KOPT-K1 (cell line): Measurements from ENCODE around the gene TMEM11.
"Not testable (repeated sequence)": the region's sequence is repeated elsewhere in the genome, so short reads cannot be mapped to it uniquely, and the experiment has no call there.

Experiments
- H3K27ac ChIP-seq: fragments of 200-600 bp; sonication (generic); 2 replicates; pipeline ENCODE4 v1.5.1; 2016; ENCODE audit warnings: antibody characterized with exemption, mild to moderate bottlenecking, low read depth, low read length; ENCODE audit not compliant: poor library complexity, severe bottlenecking
- H3K36me3 ChIP-seq: fragments of 200-600 bp; sonication (generic); 2 replicates; pipeline ENCODE4 v1.5.1; 2017; ENCODE audit warnings: antibody characterized with exemption, mild to moderate bottlenecking, low read length, moderate library complexity; ENCODE audit not compliant: insufficient read depth
- H3K9me3 ChIP-seq: fragments of 200-600 bp; sonication (generic); 2 replicates; pipeline ENCODE4 v1.5.1; 2017; ENCODE audit warnings: antibody characterized with exemption, low read length, mild to moderate bottlenecking; ENCODE audit not compliant: insufficient read depth, poor library complexity, severe bottlenecking

Gene TMEM11

DNA sequence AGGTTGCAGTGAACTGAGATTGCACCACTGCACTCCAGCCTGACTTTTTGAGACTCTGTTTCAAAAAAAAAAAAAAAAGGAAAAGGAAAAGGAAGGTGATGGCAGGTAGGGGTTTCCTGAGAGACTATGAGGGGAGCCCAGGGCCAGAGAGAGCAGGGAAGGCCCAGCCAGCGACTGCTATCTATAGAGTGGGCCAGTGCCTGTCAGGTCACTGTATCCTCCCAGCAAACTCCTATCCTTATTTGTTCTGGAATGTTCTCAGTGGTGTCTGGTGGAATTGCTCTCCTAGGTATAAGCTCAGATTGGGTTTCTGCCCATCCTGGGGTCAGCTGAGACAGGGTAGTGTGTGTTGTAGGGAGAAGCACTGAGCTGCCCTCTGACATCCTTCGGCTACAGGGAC lies 14.9 kb upstream of the TMEM11 start:
- no peaks in the 10 kb centered on the region for H3K9me3 ChIP-seq
- H3K36me3 ChIP-seq: no peaks in the 10 kb centered on the region
- H3K27ac ChIP-seq: no peak overlapping the region

DNA sequence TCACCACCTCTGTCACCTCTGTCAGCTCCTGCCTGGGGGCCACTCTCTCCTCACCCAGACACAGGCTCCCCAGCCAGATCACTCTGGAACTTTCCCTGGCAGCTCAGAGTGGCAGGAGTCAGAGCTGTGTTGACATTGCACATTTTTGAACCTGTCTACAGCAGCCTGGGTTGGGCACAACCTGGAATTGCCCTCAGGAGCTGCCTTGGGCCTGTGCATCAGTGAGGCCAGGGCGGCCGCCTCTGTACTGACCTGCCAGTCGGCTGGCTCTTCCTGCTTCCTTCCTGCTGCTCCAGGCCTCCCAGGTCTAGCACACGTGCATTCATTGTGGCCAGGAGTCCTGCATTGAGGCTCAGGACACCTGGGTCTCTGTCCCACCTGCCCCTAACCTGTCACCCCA lies 14.2 kb upstream of the TMEM11 start:
- peaks cover 5% of the 10 kb centered on the region; the same call in 1 of the 2 replicates for H3K36me3 ChIP-seq
- H3K9me3 ChIP-seq: no peaks in the 10 kb centered on the region
- no peak overlapping the region for H3K27ac ChIP-seq

DNA sequence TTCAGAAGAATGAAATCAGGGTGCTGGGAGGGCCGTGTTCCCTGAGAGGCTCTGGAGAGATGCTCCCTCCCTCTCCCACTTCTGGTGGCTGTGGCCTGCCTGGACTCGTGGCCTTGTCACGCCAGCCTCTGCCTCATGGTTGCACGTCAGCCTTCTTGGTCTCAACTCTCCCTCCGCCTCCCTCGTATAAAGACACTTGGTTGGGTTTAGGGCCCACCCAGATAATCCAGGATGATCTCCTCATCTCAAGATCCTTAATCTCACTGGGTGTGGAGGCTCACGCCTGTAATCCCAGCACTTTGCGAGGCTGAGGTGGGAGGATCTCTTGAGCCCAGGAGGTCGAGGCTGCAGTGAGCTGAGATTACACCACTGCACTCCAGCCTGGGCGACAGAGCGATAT lies 13.3 kb upstream of the TMEM11 start:
- H3K36me3 ChIP-seq: peaks cover 13% of the 10 kb centered on the region; the same call in 1 of the 2 replicates
- H3K9me3 ChIP-seq, H3K27ac ChIP-seq: not testable (repeated sequence)

DNA sequence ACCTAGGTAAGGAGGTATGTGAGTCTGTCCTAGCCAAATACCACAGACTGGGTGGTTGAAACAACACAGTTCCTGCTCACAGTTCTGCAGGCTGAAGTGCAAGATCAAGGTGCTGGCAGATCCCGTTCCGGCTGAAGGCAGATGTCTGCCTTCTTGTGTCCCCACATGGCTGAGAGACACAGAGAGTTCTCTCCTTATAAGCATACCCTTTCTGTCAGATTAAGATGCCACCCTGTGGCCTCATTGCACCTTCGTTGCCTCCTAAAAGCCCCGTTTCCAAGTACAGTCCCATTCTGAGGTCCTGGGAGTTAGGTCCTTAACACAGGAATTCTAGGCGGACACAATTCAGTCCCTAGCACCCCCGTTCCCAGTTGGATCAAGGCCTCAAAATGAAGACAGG lies 9.1 kb upstream of the TMEM11 start:
- Histone ChIP-seq H3K27ac (no peak overlapping the region), H3K36me3 (peaks cover 42% of the 10 kb centered on the region), H3K9me3 (no peaks in the 10 kb centered on the region)

DNA sequence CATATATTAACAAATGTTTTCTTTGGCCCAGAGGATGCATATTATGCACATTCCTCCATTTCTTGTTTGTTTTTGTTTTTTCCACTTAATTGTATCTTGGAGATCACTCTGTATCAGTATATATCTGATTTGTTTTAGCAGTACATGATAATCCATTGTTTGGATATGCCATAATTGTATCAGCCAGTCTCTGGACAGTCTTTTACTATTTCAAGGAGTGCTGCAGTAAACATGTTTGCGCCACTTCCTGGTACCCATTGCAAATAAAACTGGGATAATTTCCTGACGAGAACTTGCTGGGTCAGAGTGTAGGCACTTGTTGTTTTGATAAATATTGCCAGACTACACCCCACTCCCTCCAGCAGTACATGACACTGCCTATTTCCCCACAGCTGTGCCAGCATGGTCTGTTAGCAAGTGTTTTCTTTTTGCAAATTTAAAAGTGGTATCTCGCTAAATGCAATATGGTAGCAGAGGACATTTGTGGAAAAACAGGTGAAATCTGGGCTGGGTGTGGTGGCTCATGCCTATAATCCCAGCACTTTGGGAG lies 4.9 kb upstream of the TMEM11 start:
- Histone ChIP-seq H3K27ac (no peak overlapping the region), H3K36me3 (peaks cover 59% of the 10 kb centered on the region), H3K9me3 (no peaks in the 10 kb centered on the region)

DNA sequence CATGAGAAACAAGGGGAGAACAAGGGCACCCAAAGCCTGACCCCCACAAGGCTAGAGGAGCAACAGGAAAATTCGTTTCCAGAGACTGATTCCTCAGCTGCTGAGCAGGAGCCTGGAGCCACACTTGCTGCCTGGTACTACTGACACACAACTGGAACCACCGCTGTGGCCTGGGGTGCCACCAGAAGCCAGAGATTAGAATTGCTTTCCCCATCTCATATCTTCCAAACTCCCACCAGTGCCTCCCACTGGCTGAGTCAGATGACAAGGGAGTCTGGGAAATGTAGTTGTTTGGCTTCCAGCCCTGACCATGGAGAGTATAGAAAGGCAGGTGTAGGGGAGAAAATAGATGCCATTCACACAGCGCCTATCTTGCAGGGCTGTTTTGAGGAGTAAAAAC lies 4.1 kb upstream of the TMEM11 start:
- no peak overlapping the region for H3K27ac ChIP-seq
- peaks cover 55% of the 10 kb centered on the region for H3K36me3 ChIP-seq
- H3K9me3 ChIP-seq: no peaks in the 10 kb centered on the region

DNA sequence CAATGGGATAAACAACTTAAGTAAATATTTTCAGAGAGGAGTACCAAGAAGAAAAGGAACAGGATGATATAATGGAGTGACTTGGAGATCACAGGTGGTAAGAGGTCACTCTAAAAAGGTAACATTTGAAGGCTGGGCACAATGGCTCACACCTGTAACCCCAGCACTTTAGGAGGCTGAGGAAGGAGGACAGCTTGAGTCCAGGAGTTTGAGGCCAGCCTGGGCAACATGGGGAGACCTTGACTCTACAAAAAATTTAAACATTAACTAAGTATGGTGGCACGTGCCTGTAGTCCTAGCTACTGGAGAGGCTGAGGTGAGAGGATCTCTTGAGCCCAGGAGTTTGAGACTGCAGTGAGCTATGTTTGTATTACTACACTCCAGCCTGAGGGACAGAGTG lies 3.4 kb upstream of the TMEM11 start:
- Histone ChIP-seq H3K9me3 (no peaks in the 10 kb centered on the region), H3K27ac (no peak overlapping the region), H3K36me3 (peaks cover 47% of the 10 kb centered on the region)

DNA sequence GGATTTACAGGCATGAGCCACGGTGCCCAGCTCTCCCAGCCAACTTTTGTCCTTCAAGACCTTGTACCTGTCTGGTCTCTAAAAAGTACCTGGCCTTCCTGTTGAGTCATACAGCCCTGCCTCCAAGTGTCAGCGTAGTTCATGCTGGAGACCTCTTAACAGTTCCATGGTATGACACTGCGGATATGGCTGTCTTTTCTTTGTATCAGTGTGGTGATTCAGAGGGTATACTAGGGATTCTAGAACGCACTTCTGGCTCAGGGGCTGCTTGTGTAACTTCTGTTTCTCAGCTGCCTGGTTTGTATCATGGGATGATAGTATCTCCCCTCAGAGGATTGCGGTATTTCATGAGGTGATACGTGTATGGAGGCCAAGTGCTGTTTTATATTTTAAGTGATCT lies 2.0 kb upstream of the TMEM11 start:
- no peak overlapping the region for H3K27ac ChIP-seq
- peaks cover 44% of the 10 kb centered on the region for H3K36me3 ChIP-seq
- H3K9me3 ChIP-seq: no peaks in the 10 kb centered on the region

DNA sequence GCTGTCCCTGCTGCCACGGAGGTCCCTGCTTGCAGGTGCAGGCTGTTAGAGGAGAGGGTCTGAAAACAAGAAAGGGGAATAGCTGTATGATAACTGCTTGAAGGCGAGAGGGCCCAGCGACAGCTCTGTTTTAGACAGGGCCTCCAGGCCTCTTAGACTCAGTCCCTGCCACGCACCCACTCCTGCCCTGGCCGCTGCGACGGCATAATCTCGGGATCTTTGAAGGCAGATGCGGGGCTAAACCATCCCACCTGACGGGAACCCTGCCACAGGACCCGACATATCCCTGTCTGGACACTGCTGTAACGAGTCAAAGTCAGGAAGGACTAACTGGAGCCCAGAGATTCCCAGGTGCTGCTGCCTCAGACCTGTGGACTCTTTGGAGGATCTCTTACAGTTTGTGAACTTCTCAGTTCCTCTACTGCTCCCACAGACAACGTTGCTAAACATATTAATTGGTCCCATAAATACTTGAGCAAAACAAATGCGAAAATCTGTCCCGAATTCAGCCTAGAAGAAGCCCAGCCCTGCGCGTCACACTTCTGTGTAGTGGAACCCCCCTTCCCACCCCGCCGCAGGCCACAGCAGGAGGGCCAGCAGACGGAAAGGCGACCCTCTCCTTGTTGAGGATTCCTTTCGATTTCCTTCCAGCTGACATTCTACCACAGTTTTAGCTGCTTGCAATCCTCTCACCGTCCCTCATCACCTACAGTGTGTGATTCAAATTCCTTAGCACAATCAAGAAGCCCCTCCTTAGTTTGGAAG lies 998 bp upstream of the TMEM11 start:
- Histone ChIP-seq H3K27ac (peak overlapping the region; percentile 93), H3K36me3 (peaks cover 46% of the 10 kb centered on the region), H3K9me3 (no peaks in the 10 kb centered on the region)

DNA sequence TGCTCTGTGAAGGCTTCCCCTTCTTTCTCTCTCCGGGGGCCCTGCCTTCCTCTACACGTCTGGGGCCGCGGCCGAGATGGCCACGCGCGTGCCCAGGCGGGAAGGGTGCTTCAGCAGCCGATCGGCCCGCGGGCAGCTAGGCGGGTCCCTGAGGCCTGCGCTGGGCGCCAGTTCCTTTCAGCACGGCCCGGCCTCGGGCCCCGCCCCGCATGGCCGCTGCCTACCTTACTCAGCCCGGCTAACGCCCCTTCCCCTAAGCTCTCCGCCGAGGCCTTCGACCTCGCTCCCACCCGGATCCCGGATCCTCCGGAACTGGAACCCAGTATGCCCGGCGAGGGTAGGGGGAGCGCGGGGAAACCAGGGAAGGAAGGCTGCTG lies 335 bp downstream of the TMEM11 start:
- peak overlapping the region; percentile 93 for H3K27ac ChIP-seq
- H3K36me3 ChIP-seq: peaks cover 56% of the 10 kb centered on the region
- H3K9me3 ChIP-seq: no peaks in the 10 kb centered on the region

DNA sequence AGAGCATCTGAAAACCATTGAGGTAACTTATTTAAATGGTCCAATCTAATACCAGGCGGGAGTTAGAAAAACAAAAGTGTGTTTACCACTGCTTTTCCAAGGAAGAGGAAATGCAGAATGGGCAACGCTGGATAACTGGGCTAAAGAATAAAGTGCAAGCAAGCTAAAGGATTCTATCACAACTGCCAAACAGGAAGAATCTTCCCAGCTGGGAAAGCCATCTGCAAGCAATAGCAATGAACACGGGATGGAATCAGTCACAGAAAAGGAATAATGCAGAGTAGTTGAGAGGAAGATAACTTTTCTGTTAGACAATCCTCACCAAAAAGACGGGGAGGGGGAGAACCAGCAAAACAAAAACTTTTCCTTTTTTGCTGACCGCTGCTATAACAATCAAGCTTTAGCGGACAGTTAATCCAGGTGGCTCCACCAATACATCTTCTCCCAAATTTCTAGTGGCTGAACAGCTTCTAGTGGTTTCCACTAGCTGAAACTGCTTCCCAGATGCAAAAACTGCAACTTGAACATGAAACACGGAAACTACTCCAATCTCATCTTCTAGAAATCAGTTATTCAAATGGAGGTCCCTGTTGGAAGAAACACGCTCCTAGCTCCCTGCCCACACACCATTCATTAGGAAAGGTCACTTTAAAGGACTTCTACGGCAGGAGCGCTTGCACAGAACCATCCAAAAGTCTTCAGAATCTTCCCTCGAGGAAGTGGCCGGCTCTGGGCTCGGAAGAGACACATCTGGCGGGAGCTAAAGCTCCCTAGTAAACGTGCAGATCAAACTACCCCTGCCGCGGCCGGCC lies 929 bp downstream of the TMEM11 start:
- Histone ChIP-seq H3K9me3 (no peaks in the 10 kb centered on the region), H3K27ac (peak overlapping the region; percentile 93), H3K36me3 (peaks cover 55% of the 10 kb centered on the region)

DNA sequence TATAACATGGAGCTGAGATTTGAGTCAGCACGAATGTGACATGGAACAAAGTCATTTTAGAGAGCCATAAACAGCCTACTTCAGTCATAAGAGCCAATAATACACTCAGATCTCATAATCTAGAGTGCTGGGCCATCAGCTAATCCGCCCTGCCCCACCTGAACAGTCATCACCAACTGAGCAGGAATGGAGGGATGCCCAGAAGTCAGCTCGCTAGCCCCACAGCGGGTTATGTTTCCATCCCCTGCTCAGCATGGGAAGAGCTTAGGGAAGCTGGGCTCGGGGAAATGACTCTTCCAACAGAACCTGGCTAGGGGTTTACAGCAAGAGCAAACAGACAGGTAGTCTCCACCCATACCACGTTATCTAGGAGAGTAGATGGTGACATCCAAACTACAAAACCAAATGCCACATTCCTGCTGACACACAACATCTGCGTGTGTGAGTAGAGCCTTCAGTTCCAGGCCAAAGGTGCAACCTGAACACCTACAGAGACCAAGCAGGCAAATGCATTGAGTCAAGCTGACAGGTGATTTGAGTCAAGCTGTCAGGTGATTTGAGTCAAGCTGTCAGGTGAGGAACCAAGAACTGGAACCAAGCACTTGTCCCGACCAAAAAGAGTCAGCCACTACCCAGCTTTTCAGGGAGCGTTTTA lies 2.0 kb downstream of the TMEM11 start:
- H3K27ac ChIP-seq: no peak overlapping the region
- peaks cover 52% of the 10 kb centered on the region for H3K36me3 ChIP-seq
- H3K9me3 ChIP-seq: no peaks in the 10 kb centered on the region

DNA sequence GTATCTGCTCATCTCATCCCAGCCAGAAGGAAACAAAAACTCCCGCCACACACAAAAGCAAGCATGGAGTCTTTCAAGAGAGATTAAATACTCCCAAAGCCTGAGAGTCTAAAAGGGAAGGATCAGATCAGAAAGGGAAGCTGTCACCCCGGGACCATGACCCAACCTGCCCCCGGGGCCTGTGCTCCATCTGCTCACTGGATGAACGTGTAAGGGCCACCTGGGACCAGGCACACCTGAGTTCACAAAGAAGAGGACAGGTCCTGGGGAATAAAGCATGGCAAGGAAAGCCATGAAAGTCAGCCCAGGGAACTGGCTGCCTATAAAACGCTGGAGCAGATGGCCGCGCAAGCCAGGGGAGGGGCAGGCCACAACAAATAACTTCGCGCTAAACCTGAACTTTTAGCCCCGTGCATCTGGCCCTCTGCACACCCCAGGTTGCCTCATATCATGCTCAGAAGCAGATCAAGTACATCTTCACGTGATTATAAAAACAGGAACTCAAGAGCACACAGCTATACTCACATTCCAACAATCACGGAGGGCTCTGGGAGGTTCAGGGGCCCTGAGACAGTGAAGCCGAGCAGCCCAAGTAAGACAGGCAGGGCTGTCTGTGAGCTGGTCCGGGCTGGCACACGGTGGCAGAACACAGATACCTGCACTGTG lies 3.4 kb downstream of the TMEM11 start:
- peaks cover 55% of the 10 kb centered on the region for H3K36me3 ChIP-seq
- H3K27ac ChIP-seq: no peak overlapping the region
- no peaks in the 10 kb centered on the region for H3K9me3 ChIP-seq

DNA sequence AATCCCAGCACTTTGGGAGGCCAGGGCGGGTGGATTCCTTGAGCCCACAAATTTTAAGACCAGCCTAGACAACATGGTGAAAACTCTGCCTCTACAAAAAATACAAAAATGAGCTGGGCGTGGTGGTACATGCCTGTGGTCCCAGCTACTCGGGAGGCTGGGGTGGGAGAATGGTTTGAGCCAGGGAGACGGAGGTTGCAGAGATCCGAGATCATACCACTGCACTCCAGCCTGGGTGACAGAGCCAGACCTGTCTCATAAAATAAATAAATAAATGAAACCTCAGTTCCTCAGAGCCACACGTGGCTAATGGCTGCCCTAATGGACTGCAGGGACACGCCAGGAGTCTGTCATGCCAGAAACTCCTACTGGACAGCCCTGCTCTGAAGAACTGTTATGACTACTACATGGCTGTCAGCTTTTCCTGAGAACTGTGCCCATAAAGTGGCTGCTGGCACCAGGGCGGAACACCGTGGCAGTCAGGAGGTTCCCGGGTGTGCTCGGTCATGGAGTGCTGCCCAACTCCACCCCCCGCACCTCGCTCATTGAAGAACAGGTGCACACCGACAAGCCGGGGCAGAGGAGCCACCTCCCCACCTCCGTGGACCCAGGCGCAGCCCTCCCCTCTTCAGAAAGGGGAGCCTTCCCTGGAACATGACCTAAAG lies 4.3 kb downstream of the TMEM11 start:
- Histone ChIP-seq H3K36me3 (peaks cover 63% of the 10 kb centered on the region), H3K9me3 (no peaks in the 10 kb centered on the region), H3K27ac (no peak overlapping the region)
